Measurements from ENCODE around the gene UGT1A7. TPM values are rescaled to one million over a fixed set of nuclear protein-coding genes. Genes with fewer than 3 reads are reported as not detected.

The UGT1A7 gene
- total RNA-seq, 1 donor from 2014 or later: not detected

DNA sequence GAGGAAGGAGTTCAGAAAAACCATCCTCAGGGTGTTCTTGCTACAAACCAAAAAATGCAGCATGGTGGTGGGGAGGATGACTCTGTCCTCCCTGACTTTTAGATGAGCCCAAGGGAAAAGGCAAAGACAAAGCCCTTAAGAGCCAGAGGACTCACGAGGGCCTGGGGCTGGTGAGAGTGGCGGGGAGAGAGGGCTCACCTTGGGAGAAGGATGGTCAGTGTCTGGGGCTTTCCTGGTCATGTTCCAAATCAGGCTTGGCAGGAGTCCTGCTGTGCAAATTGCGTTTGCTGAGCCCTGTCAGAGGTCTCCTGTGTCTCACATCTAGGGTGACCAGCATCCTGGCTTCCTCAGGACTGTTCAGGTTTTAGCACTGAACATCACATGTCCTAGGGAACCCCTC lies 83.1 kb downstream of the UGT1A7 start:
- DNase-seq: no peak

DNA sequence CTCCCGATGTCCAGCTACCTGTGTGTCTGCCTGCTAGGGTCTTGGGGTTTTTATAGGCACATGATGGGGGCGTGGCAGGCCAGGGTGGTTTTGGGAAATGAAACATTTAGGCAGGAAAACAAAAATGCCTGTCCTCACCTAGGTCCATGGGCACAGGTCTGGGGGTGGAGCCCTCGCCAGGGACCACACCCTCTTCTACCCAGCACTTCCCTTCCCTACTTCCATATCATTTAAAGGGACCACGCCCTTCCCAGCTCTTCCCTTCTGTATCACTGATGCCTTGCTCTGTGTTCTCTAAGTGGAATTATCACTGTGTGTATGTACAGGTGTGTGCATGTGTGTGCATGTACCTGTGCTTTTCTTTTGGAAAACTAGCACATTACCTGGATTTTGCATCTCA lies 84.7 kb downstream of the UGT1A7 start:
- DNase-seq: no peak

DNA sequence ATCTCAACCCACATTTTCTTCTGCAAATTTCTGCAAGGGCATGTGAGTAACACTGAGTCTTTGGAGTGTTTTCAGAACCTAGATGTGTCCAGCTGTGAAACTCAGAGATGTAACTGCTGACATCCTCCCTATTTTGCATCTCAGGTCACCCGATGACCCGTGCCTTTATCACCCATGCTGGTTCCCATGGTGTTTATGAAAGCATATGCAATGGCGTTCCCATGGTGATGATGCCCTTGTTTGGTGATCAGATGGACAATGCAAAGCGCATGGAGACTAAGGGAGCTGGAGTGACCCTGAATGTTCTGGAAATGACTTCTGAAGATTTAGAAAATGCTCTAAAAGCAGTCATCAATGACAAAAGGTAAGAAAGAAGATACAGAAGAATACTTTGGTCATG lies 86.4 kb downstream of the UGT1A7 start:
- no peak for DNase-seq

DNA sequence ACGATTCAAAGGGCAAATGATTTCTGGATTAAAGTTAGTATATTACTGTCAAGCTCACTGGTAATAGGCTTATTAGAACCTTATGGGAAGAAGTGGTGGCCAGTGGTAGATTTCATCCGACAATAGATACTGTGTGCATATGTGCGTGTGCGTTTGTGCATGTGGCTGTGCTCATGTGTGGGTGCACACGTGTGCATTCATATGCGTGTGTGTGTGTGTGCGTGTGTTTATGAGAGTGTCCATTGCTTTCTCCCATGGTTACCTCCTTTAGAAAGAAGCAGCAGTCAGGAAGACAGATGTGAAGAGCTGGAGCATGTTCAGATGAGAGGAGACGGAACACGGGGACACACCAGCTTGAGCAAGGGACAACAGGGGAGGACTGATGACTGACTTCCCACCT lies 87.6 kb downstream of the UGT1A7 start:
- DNase-seq: no peak

DNA sequence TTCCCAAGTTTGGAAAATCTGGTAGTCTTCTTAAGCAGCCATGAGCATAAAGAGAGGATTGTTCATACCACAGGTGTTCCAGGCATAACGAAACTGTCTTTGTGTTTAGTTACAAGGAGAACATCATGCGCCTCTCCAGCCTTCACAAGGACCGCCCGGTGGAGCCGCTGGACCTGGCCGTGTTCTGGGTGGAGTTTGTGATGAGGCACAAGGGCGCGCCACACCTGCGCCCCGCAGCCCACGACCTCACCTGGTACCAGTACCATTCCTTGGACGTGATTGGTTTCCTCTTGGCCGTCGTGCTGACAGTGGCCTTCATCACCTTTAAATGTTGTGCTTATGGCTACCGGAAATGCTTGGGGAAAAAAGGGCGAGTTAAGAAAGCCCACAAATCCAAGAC lies 90.5 kb downstream of the UGT1A7 start:
- no peak for DNase-seq

DNA sequence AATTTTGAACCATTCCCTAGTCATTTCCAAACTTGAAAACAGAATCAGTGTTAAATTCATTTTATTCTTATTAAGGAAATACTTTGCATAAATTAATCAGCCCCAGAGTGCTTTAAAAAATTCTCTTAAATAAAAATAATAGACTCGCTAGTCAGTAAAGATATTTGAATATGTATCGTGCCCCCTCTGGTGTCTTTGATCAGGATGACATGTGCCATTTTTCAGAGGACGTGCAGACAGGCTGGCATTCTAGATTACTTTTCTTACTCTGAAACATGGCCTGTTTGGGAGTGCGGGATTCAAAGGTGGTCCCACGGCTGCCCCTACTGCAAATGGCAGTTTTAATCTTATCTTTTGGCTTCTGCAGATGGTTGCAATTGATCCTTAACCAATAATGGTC lies 90.9 kb downstream of the UGT1A7 start:
- no peak for DNase-seq

DNA sequence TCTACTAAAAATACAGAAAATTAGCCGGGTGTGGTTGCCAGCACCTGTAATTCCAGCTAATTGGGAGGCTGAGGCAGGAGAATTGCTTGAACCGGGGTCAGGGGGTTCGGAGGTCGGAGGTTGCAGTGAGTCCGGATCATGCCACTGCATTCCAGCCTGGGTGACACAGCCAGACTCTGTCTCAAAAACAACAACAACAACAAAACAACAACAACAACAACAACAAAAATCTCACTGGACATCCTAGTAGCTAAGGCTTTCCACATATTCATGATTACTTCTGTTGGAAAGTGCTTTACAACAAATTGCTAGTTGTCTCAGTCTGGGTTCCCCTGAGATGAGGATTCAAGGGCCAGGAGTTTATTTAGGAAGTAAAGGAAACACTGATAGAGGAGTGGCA lies 92.2 kb downstream of the UGT1A7 start:
- no peak for DNase-seq

DNA sequence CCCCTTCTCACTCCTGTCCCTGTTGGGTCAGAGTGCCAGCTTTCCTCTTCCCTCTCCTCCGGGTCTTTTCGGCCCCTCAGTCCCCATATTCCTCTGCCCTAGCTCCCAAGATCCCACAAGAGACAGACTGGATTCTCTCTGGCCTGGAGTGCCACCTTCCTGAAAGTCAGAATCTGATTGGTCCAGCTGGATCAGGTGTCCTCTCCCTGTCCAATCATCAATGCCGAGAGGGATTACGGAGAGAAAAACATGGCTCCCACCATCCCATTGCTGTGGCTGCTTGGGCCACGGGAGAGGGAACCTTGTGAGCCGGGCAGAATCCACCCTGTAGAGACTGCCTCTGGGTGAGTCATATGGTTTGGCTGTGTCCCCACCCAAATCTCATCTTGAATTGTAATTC lies 93.7 kb downstream of the UGT1A7 start:
- DNase-seq: no peak

DNA sequence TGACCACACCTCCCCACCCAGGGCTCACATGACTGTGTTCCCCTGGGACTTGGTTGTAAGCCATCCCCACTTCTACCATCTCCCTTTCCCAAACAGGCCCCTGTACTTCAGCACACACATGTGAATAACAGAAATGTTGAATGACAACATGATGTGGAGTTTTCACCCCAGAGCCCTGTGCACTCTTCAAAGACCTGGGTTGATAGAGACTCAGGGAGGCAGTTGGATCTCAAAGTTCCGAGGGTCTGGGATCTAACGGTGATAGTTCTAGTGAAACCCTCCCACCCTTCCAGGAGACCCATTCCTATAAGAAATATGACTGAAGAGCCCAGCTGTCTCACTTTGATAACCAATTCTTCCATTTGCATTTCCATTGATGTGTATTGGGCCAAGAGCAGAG lies 96.3 kb downstream of the UGT1A7 start, which contains the start of gene MROH2A:
Gene MROH2A (plus strand): TSS at position 301 of the 400 bp plus-strand sequence. CDS start 1,029 bp downstream, outside the sequence.
- no peak for DNase-seq

DNA sequence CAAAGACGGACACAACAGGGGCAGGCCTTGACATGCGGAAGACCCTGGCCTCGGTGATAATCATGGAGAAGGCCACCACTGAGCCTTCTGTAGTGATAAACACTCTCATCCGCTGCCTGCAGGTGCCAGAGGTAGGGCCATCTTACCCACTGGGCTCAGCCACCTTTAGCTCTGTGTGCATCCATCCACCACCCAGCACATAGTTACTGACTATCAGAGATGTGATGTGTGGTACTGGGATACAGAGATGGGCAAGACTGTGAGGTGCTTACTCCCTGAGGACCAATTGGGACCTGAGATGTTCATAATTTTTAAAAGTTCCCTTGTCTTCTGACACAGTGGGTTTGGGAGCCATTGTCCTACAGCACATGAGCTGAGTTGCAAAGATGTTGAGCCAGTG lies 98.0 kb downstream of the UGT1A7 start:
- no peak for DNase-seq

DNA sequence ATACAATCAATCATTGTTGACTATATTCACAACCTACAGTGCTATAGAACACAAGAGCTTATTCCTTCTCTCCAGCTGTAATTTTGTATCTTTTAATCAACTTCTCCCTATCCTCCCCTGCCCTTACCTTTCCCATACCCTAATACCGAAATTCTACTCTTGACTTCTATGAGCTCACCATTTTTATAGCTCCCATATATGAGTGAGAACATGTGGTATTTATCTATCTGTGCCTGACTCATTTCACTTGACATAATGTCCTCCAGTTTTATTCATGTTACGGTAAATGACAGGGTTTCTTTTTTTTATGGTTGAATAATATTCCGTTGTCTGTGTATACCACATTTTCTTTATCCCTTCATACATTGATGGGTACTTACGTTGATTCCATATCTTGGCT lies 99.1 kb downstream of the UGT1A7 start:
- no peak for DNase-seq

DNA sequence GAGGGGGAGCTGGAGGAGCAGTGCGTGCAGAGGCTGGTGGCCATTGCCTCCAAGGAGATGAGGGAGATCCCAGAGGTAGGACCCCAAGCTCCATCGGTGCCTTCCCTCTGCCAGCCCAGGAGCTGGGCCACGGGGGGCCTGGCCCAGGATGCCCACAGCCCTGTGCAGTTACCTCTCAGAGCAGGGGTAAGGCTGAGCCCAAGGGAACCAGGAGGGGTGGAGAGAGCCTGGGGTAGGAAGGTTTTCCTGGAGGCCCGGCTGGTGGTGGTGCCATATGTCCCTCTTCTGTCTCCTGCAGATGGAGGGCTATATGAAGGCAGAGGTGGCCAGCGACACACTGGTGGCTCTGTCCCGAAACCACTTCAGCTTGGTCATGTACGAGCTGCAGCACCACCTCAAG lies 107.9 kb downstream of the UGT1A7 start:
- DNase-seq: no peak

DNA sequence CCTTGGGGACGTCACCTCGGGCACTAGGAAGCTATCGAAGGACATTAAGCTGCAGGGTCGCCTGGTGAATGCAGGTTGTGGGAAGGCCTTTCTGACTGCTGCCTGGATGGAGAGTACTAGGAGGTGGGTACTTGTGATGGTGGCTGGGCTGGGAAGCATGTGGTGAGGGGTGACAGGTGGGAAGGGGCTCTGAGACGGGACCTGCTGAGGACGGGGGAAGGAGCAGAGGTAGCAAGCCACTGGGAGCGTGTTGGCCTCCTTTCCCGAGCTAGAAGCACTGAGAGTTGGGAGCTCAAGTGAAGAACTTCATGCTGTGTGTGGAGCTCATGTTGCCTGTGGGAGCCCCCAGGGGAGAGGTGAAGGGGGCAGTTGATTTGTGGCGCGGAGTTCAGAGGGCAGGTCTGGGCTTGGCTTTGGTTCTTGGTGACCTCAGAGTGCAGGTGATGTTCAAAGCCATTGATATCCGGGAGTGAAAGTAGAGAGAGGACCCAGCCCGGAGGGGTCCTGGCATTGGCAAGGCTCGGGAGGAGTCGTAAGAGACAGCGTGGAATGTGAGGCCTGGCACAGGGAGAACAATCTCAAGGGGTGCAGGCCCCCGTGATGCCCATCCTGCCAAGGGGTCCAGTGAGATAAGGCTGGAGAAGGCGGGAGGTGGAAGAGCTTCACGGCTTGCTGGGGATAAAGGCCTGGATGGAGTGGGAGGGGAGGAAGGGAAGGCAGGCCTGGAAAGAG lies 109.6 kb downstream of the UGT1A7 start:
- no peak for DNase-seq

DNA sequence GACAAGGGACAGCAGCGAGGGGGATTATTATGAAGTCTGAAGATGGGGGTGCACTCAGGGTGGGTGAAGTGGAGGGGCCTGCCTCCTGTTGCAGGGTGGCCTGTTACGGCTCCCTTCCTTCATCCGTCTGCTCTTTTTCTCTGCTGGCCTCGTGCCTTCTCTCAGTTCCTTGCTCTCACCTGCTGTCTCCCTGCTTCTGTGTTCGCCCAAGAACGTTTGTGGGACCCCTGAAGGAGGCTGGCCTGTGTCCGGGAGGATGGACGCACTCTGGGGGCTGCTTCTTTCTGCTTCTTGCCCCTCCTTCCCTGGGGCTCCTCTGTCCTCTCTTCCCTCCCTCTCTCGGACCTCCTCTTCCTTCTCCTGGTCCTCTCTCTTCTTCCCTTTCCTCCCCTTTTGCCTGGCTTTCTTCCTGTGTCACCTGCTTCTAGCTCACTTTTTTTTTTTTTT lies 110.2 kb downstream of the UGT1A7 start:
- no peak for DNase-seq

DNA sequence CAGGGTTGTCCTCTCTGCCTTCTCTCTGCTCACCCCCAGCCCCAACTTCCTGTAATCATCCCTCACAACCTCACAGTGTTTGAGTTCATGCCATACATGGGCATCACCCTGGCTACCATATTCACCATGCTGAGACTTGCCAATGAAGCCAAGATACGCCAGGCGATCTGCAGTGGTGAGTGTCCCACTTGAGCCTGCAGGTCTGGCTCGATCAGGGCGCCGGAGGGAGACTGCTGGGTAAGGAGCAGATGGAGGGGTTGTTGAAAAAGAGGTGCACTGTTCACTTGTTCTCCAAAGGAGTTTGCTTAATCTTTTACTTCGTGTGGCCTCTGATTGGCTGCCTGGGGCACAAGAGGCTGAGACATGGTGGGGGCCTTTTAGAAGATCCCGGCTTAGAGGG lies 111.0 kb downstream of the UGT1A7 start:
- no peak for DNase-seq

DNA sequence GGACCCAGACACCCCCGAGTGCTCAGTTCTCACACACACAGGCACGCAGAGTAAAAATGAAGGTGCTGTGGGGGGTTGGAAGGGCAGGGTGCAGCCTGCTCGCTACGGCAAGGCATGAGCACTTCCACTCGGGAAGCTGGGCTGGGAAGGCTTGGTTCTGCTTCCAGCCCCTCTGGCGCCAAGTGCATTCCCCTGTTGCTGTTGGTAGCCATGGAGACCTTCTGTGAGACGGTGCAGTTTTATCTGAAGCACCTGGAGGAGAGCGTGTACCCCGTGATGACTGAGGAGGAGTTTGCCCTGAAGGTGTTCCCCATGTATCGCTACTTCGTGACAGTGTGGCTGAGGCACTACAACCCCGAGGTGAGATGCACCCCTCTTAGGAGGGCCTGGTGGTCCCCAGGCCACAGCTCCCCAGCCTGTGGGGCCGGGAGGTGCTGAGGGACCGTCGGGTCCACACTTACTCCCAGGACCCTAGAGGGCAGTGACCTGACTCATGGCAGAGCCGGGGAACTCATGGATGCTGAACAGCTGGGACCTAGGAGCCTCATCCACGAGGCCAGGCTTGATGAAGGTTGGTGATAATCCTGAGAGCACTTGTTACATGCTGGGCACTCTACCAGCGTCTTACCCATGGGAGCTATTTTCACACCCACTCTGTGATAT lies 111.9 kb downstream of the UGT1A7 start:
- DNase-seq: no peak

DNA sequence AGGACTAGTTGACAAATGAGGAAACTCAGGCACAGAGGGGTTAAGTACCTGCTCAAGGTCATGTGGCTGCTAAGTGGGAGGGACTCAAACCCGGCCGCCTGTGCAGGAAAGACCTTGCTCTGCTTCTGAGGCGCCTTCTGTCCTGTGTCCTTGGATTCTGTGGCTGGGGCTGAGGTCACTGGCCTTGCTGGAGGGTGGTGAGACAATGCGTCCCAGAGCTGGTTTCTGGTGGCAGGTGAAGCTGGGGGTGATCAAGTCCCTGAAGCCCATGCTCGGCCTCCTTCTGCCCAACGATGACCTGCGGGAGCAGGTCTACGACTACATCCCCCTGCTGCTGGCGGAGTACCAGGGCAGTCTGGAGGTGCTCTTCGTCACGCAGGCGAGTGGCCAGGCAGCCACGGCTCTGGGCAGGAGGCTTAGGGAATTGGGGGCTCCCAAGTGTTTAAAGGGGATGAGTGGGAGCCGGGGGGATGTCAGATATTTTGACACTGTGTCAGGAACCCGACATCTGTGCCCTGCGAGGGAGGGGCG lies 112.5 kb downstream of the UGT1A7 start:
- no peak for DNase-seq

DNA sequence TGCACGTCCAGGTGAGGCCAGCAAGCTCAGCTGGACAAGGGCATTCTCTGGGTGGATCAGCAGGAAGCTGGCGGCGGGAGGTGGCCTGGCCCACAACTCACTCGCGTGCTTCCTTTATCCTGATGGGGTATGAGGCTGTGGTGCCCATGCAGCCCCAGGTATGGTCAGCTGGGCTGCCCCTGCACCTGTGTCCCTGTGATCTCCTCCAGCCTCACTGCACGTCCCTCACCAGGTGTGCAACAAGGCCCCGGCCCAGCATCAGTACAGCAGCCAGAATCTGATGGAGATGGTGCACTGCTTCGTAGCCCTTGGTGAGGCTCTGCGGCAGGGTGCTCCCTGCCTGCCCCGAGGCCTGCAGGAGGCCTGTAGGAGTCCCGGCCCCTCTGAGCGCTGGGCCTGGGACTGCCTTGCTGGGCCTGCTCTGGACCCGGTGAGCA lies 114.1 kb downstream of the UGT1A7 start:
- DNase-seq: no peak

DNA sequence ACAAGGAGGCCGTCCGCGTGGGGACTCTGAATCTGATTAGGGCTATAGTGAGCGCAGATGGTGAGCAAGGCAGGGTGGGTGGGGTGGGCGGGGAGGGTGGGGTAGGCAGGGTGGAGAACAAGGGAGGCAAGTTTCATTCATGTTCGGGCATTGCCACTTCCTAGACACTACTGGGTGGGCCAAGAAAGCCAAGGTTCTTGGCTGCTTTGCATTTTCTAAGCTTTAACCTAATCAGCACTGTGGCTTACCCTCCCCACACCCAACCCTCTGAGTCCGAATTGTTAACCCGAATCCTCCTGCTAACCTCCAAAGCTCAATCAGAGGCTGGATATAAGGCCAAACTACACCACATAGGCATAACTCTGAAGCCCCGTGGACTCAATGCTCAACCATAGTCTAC lies 114.6 kb downstream of the UGT1A7 start:
- DNase-seq: no peak

DNA sequence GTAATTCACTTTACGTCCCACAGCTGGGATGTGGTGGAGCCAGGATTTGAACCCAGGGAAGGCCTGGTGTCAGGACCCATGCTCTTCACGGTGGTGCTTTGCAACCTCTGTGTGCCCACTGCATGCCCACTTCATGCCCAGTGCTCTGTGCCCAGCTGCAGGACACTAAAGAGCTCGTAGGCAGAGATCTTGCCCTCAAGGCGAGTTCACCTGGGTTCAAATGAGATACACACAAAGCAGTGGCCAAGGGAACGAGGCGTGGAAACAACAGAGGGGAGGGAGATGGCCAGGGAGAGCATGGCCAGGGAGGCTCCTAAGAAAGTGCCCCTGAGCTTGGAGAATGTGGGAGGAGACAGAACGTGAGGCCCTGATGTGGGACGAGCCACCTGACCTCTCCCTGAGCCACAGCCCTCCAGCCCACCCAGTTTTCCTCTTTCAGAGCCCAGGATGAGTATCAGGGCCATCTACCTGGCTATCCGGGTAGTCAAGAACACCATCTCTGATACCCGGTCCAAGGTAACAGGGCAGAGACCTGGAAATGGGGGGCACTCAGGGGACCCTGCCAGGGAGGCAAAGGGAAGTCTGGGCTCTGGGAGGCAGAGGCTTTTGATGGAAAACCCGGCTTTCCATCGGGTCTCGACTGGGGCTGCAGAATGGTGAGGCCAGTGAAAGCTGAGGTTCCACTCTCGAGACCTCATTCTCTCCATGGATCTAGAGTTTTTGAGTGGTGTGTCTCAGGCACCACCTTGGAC lies 116.8 kb downstream of the UGT1A7 start:
- DNase-seq: no peak

DNA sequence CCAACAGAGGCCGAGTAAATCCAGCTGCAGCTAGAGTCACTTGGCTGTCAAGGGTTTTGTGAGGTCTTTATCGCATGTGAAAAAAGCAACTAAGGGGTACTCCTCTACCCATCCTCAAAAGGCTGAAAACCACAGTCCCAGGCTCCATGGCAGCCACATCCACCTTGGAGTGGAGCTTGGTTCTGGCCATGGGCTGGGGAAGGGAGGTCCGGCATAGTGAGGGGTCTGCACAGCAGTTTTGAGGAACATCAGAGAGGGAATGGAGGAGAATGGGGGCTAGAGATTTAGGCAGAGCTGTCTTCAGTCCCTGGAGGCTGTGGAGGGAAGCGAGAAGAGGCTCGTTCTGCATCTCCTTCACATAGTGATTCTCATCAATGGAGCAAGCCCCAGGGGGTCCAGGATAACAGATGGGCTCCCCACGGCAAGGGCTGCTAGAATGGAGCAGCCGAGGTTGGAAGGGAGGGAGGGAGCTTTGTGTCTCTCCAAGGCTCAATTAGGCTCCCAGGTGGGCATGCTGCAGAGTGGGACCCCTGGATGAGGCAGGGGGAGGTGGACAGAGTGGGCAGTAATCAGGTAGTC lies 117.5 kb downstream of the UGT1A7 start:
- no peak for DNase-seq

DNA sequence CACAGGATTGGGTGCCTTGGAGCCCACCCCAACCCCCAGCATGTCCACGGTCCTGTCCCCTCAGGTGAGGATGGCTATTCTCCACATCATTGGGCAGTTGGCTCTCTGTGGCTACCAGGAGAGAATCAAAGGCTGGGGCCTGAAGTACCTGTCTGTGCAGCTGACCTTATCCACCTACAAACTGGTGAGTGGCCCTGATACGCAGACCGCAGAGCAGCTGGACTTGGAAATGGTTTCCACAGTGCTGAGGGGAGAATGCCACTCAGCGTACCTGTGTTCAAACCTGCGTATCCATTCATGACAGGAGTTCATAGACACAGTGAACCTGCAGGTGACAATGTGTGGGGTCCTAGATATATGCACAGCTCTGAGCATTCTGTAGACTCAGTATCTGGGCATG lies 118.0 kb downstream of the UGT1A7 start:
- no peak for DNase-seq

DNA sequence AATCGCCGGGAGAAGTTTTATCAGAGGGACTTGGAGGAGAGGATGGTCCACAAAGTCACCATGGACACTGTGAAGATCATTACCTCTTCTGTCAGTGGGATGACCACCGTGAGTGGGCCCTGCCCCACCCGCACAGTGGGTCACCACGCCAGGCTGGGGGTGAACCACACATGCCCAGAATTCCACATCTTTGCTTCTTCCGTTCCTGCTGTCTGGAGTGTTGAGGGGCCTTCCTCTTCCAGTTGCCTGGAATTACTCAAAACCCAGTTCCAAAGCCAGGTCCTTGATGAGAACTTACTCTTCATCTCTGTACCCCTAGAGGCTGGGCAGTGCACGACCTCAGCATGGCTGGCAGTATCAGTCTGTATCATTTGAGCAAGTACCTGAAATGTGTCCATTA lies 118.5 kb downstream of the UGT1A7 start:
- DNase-seq: no peak

Data from occipital lobe (tissue), 2 donors.